Femur (tissue), 1 donor: ENCODE measurements around the gene SLC9A6.
"Not testable (repeated sequence)": the region's sequence is repeated elsewhere in the genome, so short reads cannot be mapped to it uniquely, and the experiment has no call there.

ENCODE experiments used
- DNase-seq: peaks from one replicate; pipeline ENCODE4 v3.0.0-alpha.2; 2017

SLC9A6 gene

GRCh38 chrX:136064661-136065043, 79.4 kb downstream of the SLC9A6 start:
- no peak for DNase-seq

GRCh38 chrX:136065044-136065671, 79.9 kb downstream of the SLC9A6 start:
- DNase-seq = peak; percentile 80

- no peak for DNase-seq
Observed at GRCh38 chrX:136067097-136067496, 81.9 kb downstream of the SLC9A6 start.

- DNase-seq = no peak
Observed at GRCh38 chrX:136067966-136068365, 82.7 kb downstream of the SLC9A6 start.

DNA sequence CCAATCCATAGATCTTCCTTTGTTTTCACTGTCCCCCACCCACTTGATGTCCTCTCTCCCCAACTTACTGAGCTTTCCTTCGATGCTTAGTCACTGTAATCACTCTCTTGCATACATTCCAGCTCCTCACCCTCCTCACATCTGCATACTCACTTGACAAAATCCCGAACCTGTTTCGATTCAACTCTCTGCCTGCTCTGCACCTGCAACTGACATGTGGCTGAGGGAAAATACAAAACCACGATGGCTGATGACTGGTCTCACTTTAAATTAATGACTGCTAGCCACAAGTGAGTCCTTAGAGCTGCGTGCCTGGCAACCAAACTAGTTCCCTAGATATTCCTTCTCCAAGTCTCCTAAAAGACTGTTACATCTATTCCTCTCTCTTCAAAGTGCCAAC, 91.7 kb downstream of the SLC9A6 start:
- no peak for DNase-seq

GRCh38 chrX:136080766-136081165, 95.5 kb downstream of the SLC9A6 start:
- no peak for DNase-seq

- DNase-seq = no peak
Observed at GRCh38 chrX:136086521-136086920, 101.3 kb downstream of the SLC9A6 start.

DNA sequence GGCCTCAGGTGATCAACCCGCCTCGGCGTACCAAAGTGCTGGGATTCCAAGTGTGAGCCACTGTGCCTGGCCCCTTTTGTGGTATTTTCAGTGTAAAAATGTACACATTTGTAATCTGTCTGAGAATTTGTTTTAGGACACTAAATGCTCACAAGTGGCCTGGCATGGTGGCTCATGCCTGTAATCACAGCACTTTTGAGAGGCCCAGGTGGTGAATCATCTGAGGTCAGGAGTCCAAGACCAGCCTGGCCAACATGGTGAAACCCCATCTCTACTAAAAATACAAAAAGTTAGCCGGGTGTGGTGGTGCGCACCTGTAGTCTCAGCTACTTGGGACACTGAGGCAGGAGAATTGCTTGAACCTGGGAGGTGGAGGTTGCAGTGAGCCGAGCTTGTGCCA, 106.7 kb downstream of the SLC9A6 start:
- not testable (repeated sequence) for DNase-seq

DNA sequence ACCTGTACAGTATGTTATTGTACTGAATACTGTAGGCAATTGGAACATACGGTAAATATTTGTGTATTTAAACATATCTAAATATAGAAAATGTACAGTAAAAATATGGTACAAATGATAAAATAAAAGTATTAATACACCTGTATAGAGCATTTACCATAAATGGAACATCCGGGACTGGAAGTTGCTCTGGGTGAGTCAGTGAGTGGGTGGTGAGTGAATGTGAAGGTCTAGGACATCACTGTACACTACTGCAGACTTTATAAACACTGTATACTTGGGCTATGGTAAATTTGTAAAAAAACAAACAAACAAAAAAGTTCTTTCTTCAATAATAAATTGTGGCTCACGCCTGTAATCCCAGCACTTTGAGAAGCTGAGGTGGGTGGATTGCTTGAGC, 109.7 kb downstream of the SLC9A6 start:
- DNase-seq = no peak
